ENCODE measurements around the gene FLACC1. TPM values are rescaled to one million over a fixed set of nuclear protein-coding genes. Genes with fewer than 3 reads are reported as not detected.

The FLACC1 gene
- total and polyA plus RNA-seq, 9 of the 15 experiments (the other 6 are each of a cell fraction or from before 2014, with no cell fraction given): 0.07 to 0.68 (median 0.22) TPM; not detected in 2

DNA sequence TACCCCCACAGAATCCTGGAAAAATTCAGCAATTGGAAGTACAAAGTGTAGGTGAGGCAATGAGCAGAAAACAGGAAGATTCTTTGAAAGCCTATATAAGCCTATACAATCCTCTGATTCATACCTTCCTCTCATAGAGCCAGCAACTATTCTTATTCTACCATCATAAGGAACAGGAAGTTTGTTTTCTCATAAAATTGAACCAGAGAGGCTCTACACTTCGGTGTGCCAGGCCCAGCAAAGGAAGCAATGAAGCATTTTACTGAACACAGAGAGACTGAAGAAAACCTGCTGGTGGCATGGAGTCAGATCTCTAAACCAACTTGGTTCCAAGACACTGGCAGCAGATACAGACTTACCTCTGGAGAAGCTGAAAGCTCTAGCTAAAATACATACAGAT, 78.1 kb downstream of the FLACC1 start:
- ChIA-PET CTCF (ENCODE audit: low intra/inter-chr PET ratio) (no interaction called here), POLR2A (interaction anchor here (0.6 to 1.1 kb wide), 2 partner anchors 9 to 27 kb away, joined by 3 to 4 read pairs; no protein-coding TSS in a partner anchor)
- FAIRE-seq: no peak
- Histone ChIP-seq H4K20me1 (replicated peaks; ENCODE audit: control insufficient read depth, insufficient read depth, low read length) (no peaks in the 10 kb centered on the region), H3K4me3 (no peak overlapping the region), H3K27ac (ENCODE audit: extremely low read depth, low read depth, low read length) (no peak overlapping the region), H3K27me3 (ENCODE audit: control insufficient read depth in 2 of 2, insufficient read depth in 2 of 2, low read length in 2 of 2) (no peaks in the 10 kb centered on the region), H3K9ac (ENCODE audit: insufficient read depth in 1 of 2, low read depth in 2 of 2, low read length in 2 of 2) (no peak overlapping the region), H3K4me1 (replicated peaks in 1 of 2; ENCODE audit: control insufficient read depth in 2 of 2, insufficient read depth in 2 of 2, low read length in 2 of 2) (no peaks in the 10 kb centered on the region; a peak in 1 of 5 replicates), H3K4me2 (ENCODE audit: insufficient read depth, low read length) (no peak overlapping the region), H3K36me3 (ENCODE audit: control insufficient read depth, insufficient read depth, low read length) (peaks cover 45% of the 10 kb centered on the region; the same call in 2 of the 3 replicates), H3K9me3 (replicated peaks; ENCODE audit: control insufficient read depth, insufficient read depth, low read depth, low read length) (no peaks in the 10 kb centered on the region), H2AFZ (ENCODE audit: low read depth, low read length) (no peak overlapping the region), H3K79me2 (ENCODE audit: control insufficient read depth, insufficient read depth, low read length) (no peaks in the 10 kb centered on the region), H3K9me1 (ENCODE audit: control insufficient read depth, insufficient read depth, low read length) (no peaks in the 10 kb centered on the region)
- no peak for DNase-seq (ENCODE audit: extremely low read depth in 1 of 4, low spot score in 3 of 4)
- 92% methylated on average over 1 of the region's 1 CpG for WGBS (ENCODE audit: insufficient coverage, low coverage, missing lambda C conversion rate)
- in situ Hi-C loops (cut with MboI) (no loop called here), intact Hi-C loops (cut with micrococcal nuclease) (no loop called here)
- ATAC-seq: no peak
- TF ChIP-seq HMG20B (CRISPR knock-in tag; IDR thresholded peaks at IDR 0.05): no peak
- TF ChIP-seq MTA2 (IDR thresholded peaks at IDR 0.05; ENCODE audit: low read depth): no peak
- TF ChIP-seq U2AF2 (optimal IDR thresholded peaks at IDR 0.05; ENCODE audit: low read depth, low read length): no peak
- no peak for TF ChIP-seq PHF21A (IDR thresholded peaks at IDR 0.05; ENCODE audit: borderline replicate concordance, low read depth)
- TF ChIP-seq FOXK2 (conservative IDR thresholded peaks at IDR 0.05 in 1 of 2, IDR thresholded peaks at IDR 0.05 in 1 of 2; ENCODE audit: low read depth in 2 of 2): no peak
- TF ChIP-seq CTBP1 (IDR thresholded peaks at IDR 0.05; ENCODE audit: borderline replicate concordance): no peak
- TF ChIP-seq RB1 (IDR thresholded peaks at IDR 0.05; ENCODE audit: low read depth): no peak
- no peak for TF ChIP-seq ZNF764 (CRISPR knock-in tag; IDR thresholded peaks at IDR 0.05; ENCODE audit: low read depth)
- no peak for TF ChIP-seq ZNF324 (CRISPR knock-in tag; IDR thresholded peaks at IDR 0.05)
- TF ChIP-seq ARID2 (IDR thresholded peaks at IDR 0.05): no peak
- TF ChIP-seq, protein P1, sequence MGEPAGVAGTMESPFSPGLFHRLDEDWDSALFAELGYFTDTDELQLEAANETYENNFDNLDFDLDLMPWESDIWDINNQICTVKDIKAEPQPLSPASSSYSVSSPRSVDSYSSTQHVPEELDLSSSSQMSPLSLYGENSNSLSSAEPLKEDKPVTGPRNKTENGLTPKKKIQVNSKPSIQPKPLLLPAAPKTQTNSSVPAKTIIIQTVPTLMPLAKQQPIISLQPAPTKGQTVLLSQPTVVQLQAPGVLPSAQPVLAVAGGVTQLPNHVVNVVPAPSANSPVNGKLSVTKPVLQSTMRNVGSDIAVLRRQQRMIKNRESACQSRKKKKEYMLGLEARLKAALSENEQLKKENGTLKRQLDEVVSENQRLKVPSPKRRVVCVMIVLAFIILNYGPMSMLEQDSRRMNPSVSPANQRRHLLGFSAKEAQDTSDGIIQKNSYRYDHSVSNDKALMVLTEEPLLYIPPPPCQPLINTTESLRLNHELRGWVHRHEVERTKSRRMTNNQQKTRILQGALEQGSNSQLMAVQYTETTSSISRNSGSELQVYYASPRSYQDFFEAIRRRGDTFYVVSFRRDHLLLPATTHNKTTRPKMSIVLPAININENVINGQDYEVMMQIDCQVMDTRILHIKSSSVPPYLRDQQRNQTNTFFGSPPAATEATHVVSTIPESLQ (CRISPR knock-in tag; IDR thresholded peaks at IDR 0.05): no peak
- no peak for TF ChIP-seq CBX5 (IDR thresholded peaks at IDR 0.05; ENCODE audit: borderline replicate concordance, low read depth)
- no peak for TF ChIP-seq MAFG (tag; conservative IDR thresholded peaks at IDR 0.05)
- TF ChIP-seq ELF2 (CRISPR knock-in tag; IDR thresholded peaks at IDR 0.05): no peak
- TF ChIP-seq, protein P2, sequence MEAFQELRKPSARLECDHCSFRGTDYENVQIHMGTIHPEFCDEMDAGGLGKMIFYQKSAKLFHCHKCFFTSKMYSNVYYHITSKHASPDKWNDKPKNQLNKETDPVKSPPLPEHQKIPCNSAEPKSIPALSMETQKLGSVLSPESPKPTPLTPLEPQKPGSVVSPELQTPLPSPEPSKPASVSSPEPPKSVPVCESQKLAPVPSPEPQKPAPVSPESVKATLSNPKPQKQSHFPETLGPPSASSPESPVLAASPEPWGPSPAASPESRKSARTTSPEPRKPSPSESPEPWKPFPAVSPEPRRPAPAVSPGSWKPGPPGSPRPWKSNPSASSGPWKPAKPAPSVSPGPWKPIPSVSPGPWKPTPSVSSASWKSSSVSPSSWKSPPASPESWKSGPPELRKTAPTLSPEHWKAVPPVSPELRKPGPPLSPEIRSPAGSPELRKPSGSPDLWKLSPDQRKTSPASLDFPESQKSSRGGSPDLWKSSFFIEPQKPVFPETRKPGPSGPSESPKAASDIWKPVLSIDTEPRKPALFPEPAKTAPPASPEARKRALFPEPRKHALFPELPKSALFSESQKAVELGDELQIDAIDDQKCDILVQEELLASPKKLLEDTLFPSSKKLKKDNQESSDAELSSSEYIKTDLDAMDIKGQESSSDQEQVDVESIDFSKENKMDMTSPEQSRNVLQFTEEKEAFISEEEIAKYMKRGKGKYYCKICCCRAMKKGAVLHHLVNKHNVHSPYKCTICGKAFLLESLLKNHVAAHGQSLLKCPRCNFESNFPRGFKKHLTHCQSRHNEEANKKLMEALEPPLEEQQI (IDR thresholded peaks at IDR 0.05): no peak
- TF ChIP-seq MXI1 (IDR thresholded peaks at IDR 0.05; ENCODE audit: low read depth, low read length): no peak
- BruUV-seq (replicated peaks): no TSS peak
